CD8-positive, alpha-beta memory T cell (primary cell): ENCODE results near the gene ATG13. TPM values are rescaled to one million over a fixed set of nuclear protein-coding genes. Genes with fewer than 3 reads are reported as not detected.
A peak's percentile ranks its signal among the peaks of the same experiment; 100 is the strongest.

ENCODE experiments used
- CTCF ChIA-PET: fragments of 350-600 bp; sonication (Branson Sonifier 250); formaldehyde crosslinking; loops from one replicate; lab custom pipeline; 2021; ENCODE audit warnings: antibody characterized with exemption; lab: Charles Lee
- POLR2A ChIA-PET: fragments of 350-600 bp; sonication (Branson Sonifier 250); formaldehyde crosslinking; loops from one replicate; lab custom pipeline; 2021; ENCODE audit warnings: antibody characterized with exemption; lab: Charles Lee
- DNase-seq, 5 donors: peaks; one replicate each; pipeline versions ENCODE4 v3.0.0 to v3.0.0-alpha.2; 2020 to 2022; ENCODE audit warnings: mixed read lengths in 1 of 5
- H3K27ac ChIP-seq: one replicate; pipeline ENCODE4 v1.7.0; 2013; ENCODE audit warnings: low read depth, mild to moderate bottlenecking, low read length, moderate library complexity
- H3K27me3 ChIP-seq: 2 replicates; pipeline ENCODE4 v1.7.0; 2013; ENCODE audit warnings: low read length, mild to moderate bottlenecking; ENCODE audit not compliant: insufficient read depth, poor library complexity, severe bottlenecking
- H3K36me3 ChIP-seq: 2 replicates; pipeline ENCODE4 v1.7.0; 2013; ENCODE audit warnings: mild to moderate bottlenecking, low read length, moderate library complexity; ENCODE audit not compliant: insufficient read depth
- H3K4me1 ChIP-seq: 2 replicates; pipeline ENCODE4 v1.7.0; 2013; ENCODE audit warnings: mild to moderate bottlenecking, low read length, moderate library complexity; ENCODE audit not compliant: insufficient read depth
- H3K4me3 ChIP-seq: 2 replicates; pipeline ENCODE4 v1.7.0; 2013; ENCODE audit warnings: mild to moderate bottlenecking, low read length
- H3K9me3 ChIP-seq: 2 replicates; pipeline ENCODE4 v1.7.0; 2013; ENCODE audit warnings: mild to moderate bottlenecking, low read length
- H3K27ac Mint-ChIP-seq, 8 donors: one replicate each; pipeline ENCODE4 v1.8.0; 2020 to 2021; ENCODE audit warnings: mixed read lengths in 8 of 8, mild to moderate bottlenecking in 6 of 8, inconsistent platforms in 3 of 8, moderate library complexity in 3 of 8
- H3K27me3 Mint-ChIP-seq, 2 donors: one replicate each; pipeline ENCODE4 v1.8.0; 2020 to 2021; ENCODE audit warnings: mixed read lengths in 2 of 2, mild to moderate bottlenecking in 1 of 2, moderate library complexity in 1 of 2
- H3K36me3 Mint-ChIP-seq, 3 donors: one replicate each; pipeline ENCODE4 v1.8.0; 2020 to 2021; ENCODE audit warnings: mixed read lengths in 3 of 3, inconsistent platforms in 1 of 3, mild to moderate bottlenecking in 1 of 3
- H3K4me1 Mint-ChIP-seq, 3 donors: one replicate each; pipeline ENCODE4 v1.8.0; 2020 to 2021; ENCODE audit warnings: mixed read lengths in 3 of 3, inconsistent platforms in 1 of 3, mild to moderate bottlenecking in 1 of 3
- H3K4me3 Mint-ChIP-seq, 7 donors: one replicate each; pipeline ENCODE4 v1.8.0; 2020 to 2021; ENCODE audit warnings: mixed read lengths in 7 of 7, mild to moderate bottlenecking in 6 of 7, moderate library complexity in 4 of 7, inconsistent platforms in 2 of 7
- H3K9me3 Mint-ChIP-seq, 5 donors: one replicate each; pipeline ENCODE4 v1.8.0; 2020 to 2022; ENCODE audit warnings: mixed read lengths in 5 of 5, mild to moderate bottlenecking in 3 of 5, moderate library complexity in 2 of 5, inconsistent platforms in 1 of 5
- polyA plus RNA-seq: library from polyadenylated mRNA; unstranded; fragments of 300-500 nt; fragmentation: Illumina TruSeq; gene quantifications from one replicate; pipeline ENCODE4 v1.2.3, GENCODE V29; 2021
- total RNA-seq, 2 experiments: library from RNA; stranded (reverse); gene quantifications; one replicate each; pipeline ENCODE4 v1.2.3, GENCODE V29; 2021

The ATG13 gene
- total and polyA plus RNA-seq, 3 experiments from 2014 or later = 67.9 to 81.6 (median 69.6) TPM

GRCh38 chr11:46682773-46683752 lies 65.7 kb downstream of the ATG13 start:
- peaks cover 3 to 17% (median 3%) of the 10 kb centered on the region in 3 donors for H3K4me1 Mint-ChIP-seq
- no peak for DNase-seq
- no peaks in the 10 kb centered on the region for H3K9me3 Mint-ChIP-seq
- Histone ChIP-seq H3K4me3 (no peak overlapping the region), H3K4me1 (no peaks in the 10 kb centered on the region), H3K27ac (no peak overlapping the region), H3K9me3 (no peaks in the 10 kb centered on the region), H3K36me3 (peaks cover 43% of the 10 kb centered on the region), H3K27me3 (no peaks in the 10 kb centered on the region)
- no peaks in the 10 kb centered on the region for H3K27me3 Mint-ChIP-seq
- peak overlapping the region in 2 of 8 donors; percentile 15 to 33 for H3K27ac Mint-ChIP-seq
- POLR2A ChIA-PET = interaction anchor here (0.6 kb wide), 1 partner anchor 886 kb away, joined by 3 read pairs; no protein-coding TSS in a partner anchor
- H3K4me3 Mint-ChIP-seq = no peak overlapping the region
- H3K36me3 Mint-ChIP-seq = peaks cover under 1 to 85% (median 5%) of the 10 kb centered on the region in 3 donors
- CTCF ChIA-PET = interaction anchor here (0.7 to 4.1 kb wide), 3 partner anchors 9 to 205 kb away, joined by 3 to 19 read pairs (median 6); no protein-coding TSS in a partner anchor

- no peak overlapping the region for H3K4me3 Mint-ChIP-seq
- POLR2A ChIA-PET = no interaction called here
These were observed 67.0 kb downstream of the ATG13 start for GRCh38 chr11:46684367-46684766.

GRCh38 chr11:46686886-46687795 lies 69.8 kb downstream of the ATG13 start:
- ChIA-PET POLR2A (no interaction called here), CTCF (no interaction called here)
- Histone ChIP-seq H3K27me3 (no peaks in the 10 kb centered on the region), H3K9me3 (no peaks in the 10 kb centered on the region), H3K4me3 (no peak overlapping the region), H3K4me1 (no peaks in the 10 kb centered on the region), H3K27ac (no peak overlapping the region), H3K36me3 (peaks cover 18% of the 10 kb centered on the region)
- no peaks in the 10 kb centered on the region for H3K27me3 Mint-ChIP-seq
- H3K4me1 Mint-ChIP-seq = peaks cover 6 to 26% (median 12%) of the 10 kb centered on the region in 3 donors
- H3K9me3 Mint-ChIP-seq = no peaks in the 10 kb centered on the region
- H3K36me3 Mint-ChIP-seq = peaks cover 5 to 74% (median 9%) of the 10 kb centered on the region in 3 donors
- DNase-seq = no peak
- peak overlapping the region in 5 of 8 donors; percentile 2 to 77 (median 17) for H3K27ac Mint-ChIP-seq
- peak overlapping the region in 1 of 7 donors; percentile 32 for H3K4me3 Mint-ChIP-seq

More at GRCh38 chr11:46684367-46684766, 67.0 kb downstream of the ATG13 start:
- CTCF ChIA-PET = interaction anchor here (4.1 kb wide), 1 partner anchor 14 kb away, joined by 19 read pairs; no protein-coding TSS in a partner anchor
- peaks cover 32% of the 10 kb centered on the region for H3K36me3 ChIP-seq
- no peak overlapping the region for H3K27ac ChIP-seq
- peaks cover 2 to 22% (median 6%) of the 10 kb centered on the region in 3 donors for H3K4me1 Mint-ChIP-seq
- no peaks in the 10 kb centered on the region for H3K27me3 ChIP-seq
- H3K4me3 ChIP-seq = no peak overlapping the region
- no peak for DNase-seq
- peaks cover 0 to 80% (median 8%) of the 10 kb centered on the region in 3 donors for H3K36me3 Mint-ChIP-seq
- peak overlapping the region in 2 of 8 donors; percentile 17 to 26 for H3K27ac Mint-ChIP-seq
- H3K4me1 ChIP-seq = no peaks in the 10 kb centered on the region
- no peaks in the 10 kb centered on the region for H3K27me3 Mint-ChIP-seq
- no peaks in the 10 kb centered on the region for H3K9me3 ChIP-seq
- no peaks in the 10 kb centered on the region for H3K9me3 Mint-ChIP-seq

GRCh38 chr11:46690702-46691101 lies 73.3 kb downstream of the ATG13 start:
- Mint-ChIP-seq H3K27me3 (peaks cover 0 to 1% of the 10 kb centered on the region in 2 donors), H3K4me1 (peaks cover 12 to 35% (median 17%) of the 10 kb centered on the region in 3 donors), H3K27ac (peak overlapping the region in 5 of 8 donors; percentile 30 to 90 (median 63)), H3K9me3 (no peaks in the 10 kb centered on the region), H3K4me3 (no peak overlapping the region), H3K36me3 (peaks cover 5 to 79% (median 6%) of the 10 kb centered on the region in 3 donors)
- Histone ChIP-seq H3K27ac (no peak overlapping the region), H3K4me3 (no peak overlapping the region), H3K9me3 (no peaks in the 10 kb centered on the region), H3K4me1 (peaks cover 5% of the 10 kb centered on the region), H3K36me3 (peaks cover 44% of the 10 kb centered on the region), H3K27me3 (no peaks in the 10 kb centered on the region)
- ChIA-PET POLR2A (no interaction called here), CTCF (interaction anchor here (1.7 kb wide), 1 partner anchor 20 kb away, joined by 7 read pairs; no protein-coding TSS in a partner anchor)
- DNase-seq = no peak

- CTCF ChIA-PET = interaction anchor here (0.8 to 1.7 kb wide), 2 partner anchors 9 to 22 kb away, joined by 3 to 7 read pairs; no protein-coding TSS in a partner anchor
- Mint-ChIP-seq H3K4me1 (peaks cover 18 to 44% (median 24%) of the 10 kb centered on the region in 3 donors), H3K36me3 (peaks cover 5 to 74% (median 6%) of the 10 kb centered on the region in 3 donors), H3K27ac (peak overlapping the region in 1 of 8 donors; percentile 77), H3K27me3 (peaks cover 0 to 1% of the 10 kb centered on the region in 2 donors), H3K9me3 (no peaks in the 10 kb centered on the region), H3K4me3 (no peak overlapping the region)
- Histone ChIP-seq H3K4me1 (peaks cover 14% of the 10 kb centered on the region), H3K27me3 (no peaks in the 10 kb centered on the region), H3K27ac (no peak overlapping the region), H3K4me3 (no peak overlapping the region), H3K36me3 (peaks cover 37% of the 10 kb centered on the region), H3K9me3 (no peaks in the 10 kb centered on the region)
- DNase-seq = no peak
- POLR2A ChIA-PET = interaction anchor here (0.6 kb wide), 1 partner anchor 61 kb away, joined by 6 read pairs; no protein-coding TSS in a partner anchor
These were observed 75.1 kb downstream of the ATG13 start for GRCh38 chr11:46692450-46692849.

GRCh38 chr11:46693597-46694012 lies 76.3 kb downstream of the ATG13 start:
- Histone ChIP-seq H3K27me3 (no peaks in the 10 kb centered on the region), H3K4me1 (peaks cover 26% of the 10 kb centered on the region), H3K9me3 (no peaks in the 10 kb centered on the region), H3K27ac (no peak overlapping the region), H3K4me3 (no peak overlapping the region), H3K36me3 (peaks cover 28% of the 10 kb centered on the region)
- no peak for DNase-seq
- ChIA-PET POLR2A (interaction anchor here (0.7 kb wide), 1 partner anchor 61 kb away, joined by 5 read pairs; no protein-coding TSS in a partner anchor), CTCF (interaction anchor here (0.9 kb wide), 1 partner anchor 76 kb away, joined by 4 read pairs; the partner anchor contains the start of genes ATG13 and HARBI1)
- no peak overlapping the region for H3K4me3 Mint-ChIP-seq
- peaks cover 27 to 47% (median 30%) of the 10 kb centered on the region in 3 donors for H3K4me1 Mint-ChIP-seq
- H3K27ac Mint-ChIP-seq = peak overlapping the region in 1 of 8 donors; percentile 15
- H3K27me3 Mint-ChIP-seq = peaks cover 0 to 1% of the 10 kb centered on the region in 2 donors
- H3K9me3 Mint-ChIP-seq = no peaks in the 10 kb centered on the region
- peaks cover 5 to 70% (median 8%) of the 10 kb centered on the region in 3 donors for H3K36me3 Mint-ChIP-seq

GRCh38 chr11:46694072-46694471 lies 76.7 kb downstream of the ATG13 start:
- Mint-ChIP-seq H3K27ac (peak overlapping the region in 2 of 8 donors; percentile 16 to 87), H3K36me3 (peaks cover 5 to 71% (median 6%) of the 10 kb centered on the region in 3 donors), H3K9me3 (no peaks in the 10 kb centered on the region), H3K27me3 (peaks cover 0 to 1% of the 10 kb centered on the region in 2 donors), H3K4me3 (no peak overlapping the region), H3K4me1 (peaks cover 32 to 50% (median 34%) of the 10 kb centered on the region in 3 donors)
- no peaks in the 10 kb centered on the region for H3K27me3 ChIP-seq
- DNase-seq = no peak
- H3K4me3 ChIP-seq = no peak overlapping the region
- ChIA-PET CTCF (interaction anchor here (0.9 kb wide), 1 partner anchor 76 kb away, joined by 4 read pairs; the partner anchor contains the start of genes ATG13 and HARBI1), POLR2A (no interaction called here)
- H3K4me1 ChIP-seq = peaks cover 31% of the 10 kb centered on the region
- H3K36me3 ChIP-seq = peaks cover 28% of the 10 kb centered on the region
- H3K27ac ChIP-seq = no peak overlapping the region
- H3K9me3 ChIP-seq = no peaks in the 10 kb centered on the region
